ENCODE data around the gene CLDN9. TPM values are rescaled to one million over a fixed set of nuclear protein-coding genes. Genes with fewer than 3 reads are reported as not detected.

The CLDN9 gene
- total RNA-seq, 1 donor = not detected

DNA sequence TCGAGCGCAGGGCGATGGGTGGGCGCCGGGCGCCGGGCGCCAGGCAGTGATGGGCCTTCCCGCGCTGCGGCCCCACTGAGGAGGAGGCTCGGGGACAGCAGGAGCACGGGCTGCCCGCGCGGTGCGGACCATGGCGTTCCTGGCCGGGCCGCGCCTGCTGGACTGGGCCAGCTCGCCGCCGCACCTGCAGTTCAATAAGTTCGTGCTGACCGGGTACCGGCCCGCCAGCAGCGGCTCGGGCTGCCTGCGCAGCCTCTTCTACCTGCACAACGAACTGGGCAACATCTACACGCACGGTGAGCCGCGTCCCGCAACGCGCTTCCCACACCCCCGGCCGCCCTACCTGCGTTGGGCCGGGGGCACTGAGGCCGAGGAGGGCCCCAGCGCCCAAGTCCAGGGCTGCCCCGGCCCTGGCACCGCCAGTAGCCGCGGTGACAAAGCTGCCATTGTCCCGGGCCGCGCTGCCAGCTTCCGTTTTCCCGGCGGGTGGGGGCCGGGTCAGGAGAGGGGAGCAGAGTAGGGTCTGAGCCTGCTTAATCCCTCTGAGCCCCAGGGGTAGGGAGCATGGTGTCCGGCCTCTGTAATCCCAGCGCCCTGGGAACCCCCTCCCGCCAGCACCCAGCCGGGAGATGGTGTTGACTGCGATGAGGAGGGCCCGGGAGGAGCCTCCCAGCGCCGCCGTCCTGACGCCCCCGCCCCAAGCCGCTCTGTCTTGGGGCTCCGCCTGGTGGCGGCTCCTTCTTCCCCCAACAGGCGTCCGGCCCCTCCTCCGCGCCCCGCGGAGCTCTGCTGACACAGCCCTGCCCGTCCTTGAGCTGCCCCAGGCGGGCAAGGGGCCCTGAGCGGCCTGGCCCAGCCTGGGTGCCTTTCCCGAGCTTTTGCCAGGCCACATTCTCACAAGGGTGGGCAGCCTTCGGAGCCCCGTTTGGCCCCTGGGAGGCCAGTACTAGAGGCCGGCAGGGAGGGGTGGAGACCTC lies 42.9 kb upstream of the CLDN9 start:
- H3K36me3 ChIP-seq (ENCODE audit: insufficient read depth, low read length) = no peaks in the 10 kb centered on the region
- DNase-seq (ENCODE audit: insufficient read length, low spot score, missing footprints) = peak; percentile 99

DNA sequence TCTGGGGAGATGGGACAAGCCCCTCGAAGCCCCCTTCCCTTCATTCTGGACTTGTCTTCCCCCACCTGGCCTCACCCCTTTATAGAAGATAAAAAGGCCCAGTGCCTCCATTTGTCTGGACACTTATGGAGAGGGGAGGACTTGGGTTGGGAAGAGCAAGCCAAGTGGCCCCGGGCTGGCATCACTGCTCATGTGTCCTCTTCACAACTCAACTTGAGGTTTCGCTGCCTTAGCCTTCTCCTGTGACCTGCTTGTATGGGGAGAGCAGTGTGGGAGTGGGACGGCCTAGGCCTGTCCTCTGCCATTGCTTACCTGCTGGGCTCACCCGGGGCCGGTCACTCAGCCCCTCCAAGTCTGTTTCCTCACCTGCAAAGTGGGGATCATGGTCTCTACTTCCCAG lies 42.2 kb upstream of the CLDN9 start:
- DNase-seq (ENCODE audit: insufficient read length, low spot score, missing footprints) = no peak
- Histone ChIP-seq H3K4me1 (ENCODE audit: insufficient read depth, low read length) (peaks cover 4% of the 10 kb centered on the region), H3K27me3 (ENCODE audit: insufficient read depth, low read length) (peaks cover 23% of the 10 kb centered on the region), H4K20me1 (ENCODE audit: insufficient read depth, low read length) (peaks cover 12% of the 10 kb centered on the region), H3K4me2 (ENCODE audit: insufficient read depth, low read length) (peak overlapping the region; percentile 78), H3K4me3 (ENCODE audit: insufficient read depth, low read length) (peak overlapping the region; percentile 81), H2AFZ (ENCODE audit: low read length) (no peak overlapping the region), H3K36me3 (ENCODE audit: insufficient read depth, low read length) (no peaks in the 10 kb centered on the region), H3K79me2 (ENCODE audit: insufficient read depth, low read length) (peaks cover 2% of the 10 kb centered on the region), H3K27ac (ENCODE audit: low read depth, low read length) (no peak overlapping the region), H3K9me3 (ENCODE audit: low read depth, low read length) (no peaks in the 10 kb centered on the region)
- TF ChIP-seq CTCF (IDR thresholded peaks at IDR 0.05; ENCODE audit: extremely low read depth, low read depth, low read length) = no peak

More for the DNA sequence above, 42.9 kb upstream of the CLDN9 start:
- Histone ChIP-seq H3K27me3 (ENCODE audit: insufficient read depth, low read length) (peaks cover 29% of the 10 kb centered on the region), H3K79me2 (ENCODE audit: insufficient read depth, low read length) (peaks cover 2% of the 10 kb centered on the region), H4K20me1 (ENCODE audit: insufficient read depth, low read length) (peaks cover 12% of the 10 kb centered on the region), H3K4me1 (ENCODE audit: insufficient read depth, low read length) (peaks cover 4% of the 10 kb centered on the region), H3K9me3 (ENCODE audit: low read depth, low read length) (no peaks in the 10 kb centered on the region), H3K4me2 (ENCODE audit: insufficient read depth, low read length) (peak overlapping the region; percentile 78), H3K27ac (ENCODE audit: low read depth, low read length) (no peak overlapping the region), H2AFZ (ENCODE audit: low read length) (peak overlapping the region; percentile 80), H3K4me3 (ENCODE audit: insufficient read depth, low read length) (peak overlapping the region; percentile 81)
- TF ChIP-seq CTCF (IDR thresholded peaks at IDR 0.05; ENCODE audit: extremely low read depth, low read depth, low read length) = peak; percentile 44

DNA sequence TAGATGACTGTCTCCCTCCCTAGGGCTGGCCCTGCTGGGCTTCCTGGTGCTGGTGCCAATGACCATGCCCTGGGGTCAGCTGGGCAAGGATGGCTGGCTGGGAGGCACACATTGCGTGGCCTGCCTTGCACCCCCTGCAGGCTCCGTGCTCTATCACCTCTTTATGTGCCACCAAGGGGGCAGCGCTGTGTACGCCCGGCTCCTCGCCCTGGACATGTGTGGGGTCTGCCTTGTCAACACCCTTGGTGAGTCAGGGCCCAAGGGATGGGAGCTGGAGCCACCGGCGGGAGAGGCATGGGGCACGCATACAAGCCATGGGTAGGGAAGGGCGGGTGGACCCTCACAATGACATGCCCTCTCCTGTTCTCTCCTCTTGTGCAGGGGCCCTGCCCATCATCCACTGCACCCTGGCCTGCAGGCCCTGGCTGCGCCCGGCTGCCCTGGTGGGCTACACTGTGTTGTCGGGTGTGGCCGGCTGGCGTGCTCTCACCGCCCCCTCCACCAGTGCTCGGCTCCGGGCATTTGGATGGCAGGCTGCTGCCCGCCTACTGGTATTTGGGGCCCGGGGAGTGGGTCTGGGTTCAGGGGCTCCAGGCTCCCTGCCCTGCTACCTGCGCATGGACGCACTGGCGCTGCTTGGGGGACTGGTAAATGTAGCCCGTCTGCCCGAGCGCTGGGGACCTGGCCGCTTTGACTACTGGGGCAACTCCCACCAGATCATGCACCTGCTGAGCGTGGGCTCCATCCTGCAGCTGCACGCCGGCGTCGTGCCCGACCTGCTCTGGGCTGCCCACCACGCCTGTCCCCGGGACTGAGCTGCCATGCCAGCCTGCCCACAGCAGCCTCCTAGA lies 41.4 kb upstream of the CLDN9 start:
- H3K4me3 ChIP-seq (ENCODE audit: insufficient read depth, low read length) = no peak overlapping the region
- H3K9me3 ChIP-seq (ENCODE audit: low read depth, low read length) = no peaks in the 10 kb centered on the region
- peaks cover 4% of the 10 kb centered on the region for H3K4me1 ChIP-seq (ENCODE audit: insufficient read depth, low read length)
- no peak for TF ChIP-seq CTCF (IDR thresholded peaks at IDR 0.05; ENCODE audit: extremely low read depth, low read depth, low read length)
- H3K27me3 ChIP-seq (ENCODE audit: insufficient read depth, low read length) = peaks cover 15% of the 10 kb centered on the region
- peaks cover 2% of the 10 kb centered on the region for H3K79me2 ChIP-seq (ENCODE audit: insufficient read depth, low read length)
- no peak overlapping the region for H2AFZ ChIP-seq (ENCODE audit: low read length)
- peaks cover 12% of the 10 kb centered on the region for H4K20me1 ChIP-seq (ENCODE audit: insufficient read depth, low read length)
- H3K4me2 ChIP-seq (ENCODE audit: insufficient read depth, low read length) = no peak overlapping the region
- DNase-seq (ENCODE audit: insufficient read length, low spot score, missing footprints) = no peak
- H3K27ac ChIP-seq (ENCODE audit: low read depth, low read length) = no peak overlapping the region
- no peaks in the 10 kb centered on the region for H3K36me3 ChIP-seq (ENCODE audit: insufficient read depth, low read length)
